Loucy (cell line): ENCODE results near the gene PLEKHA1.

Experiments
- H2AFZ ChIP-seq: fragments of 200-600 bp; sonication (generic); 2 replicates; pipeline ENCODE4 v1.6.0; 2016; ENCODE audit warnings: antibody characterized with exemption, mild to moderate bottlenecking, low read length, moderate library complexity
- H3F3A ChIP-seq: fragments of 200-600 bp; 2 replicates; pipeline ENCODE4 v1.6.0; 2016; ENCODE audit warnings: antibody characterized with exemption, low read depth, mild to moderate bottlenecking
- H3K27me3 ChIP-seq: fragments of 200-600 bp; sonication (generic); 2 replicates; pipeline ENCODE4 v1.6.1; 2014; ENCODE audit warnings: low read length, mild to moderate bottlenecking; ENCODE audit not compliant: insufficient read depth, poor library complexity, severe bottlenecking
- H3K36me3 ChIP-seq: fragments of 200-600 bp; sonication (generic); 2 replicates; pipeline ENCODE4 v1.6.1; 2016; ENCODE audit warnings: low read length; ENCODE audit not compliant: insufficient read depth
- H3K4me1 ChIP-seq: fragments of 200-600 bp; sonication (generic); 2 replicates; pipeline ENCODE4 v1.5.1; 2014; ENCODE audit warnings: low read length, mild to moderate bottlenecking; ENCODE audit not compliant: insufficient read depth, poor library complexity, severe bottlenecking
- H3K4me2 ChIP-seq: fragments of 200-600 bp; sonication (generic); 2 replicates; pipeline ENCODE4 v1.6.0; 2014; ENCODE audit warnings: antibody characterized with exemption, low read length, low read depth, mild to moderate bottlenecking; ENCODE audit not compliant: poor library complexity, severe bottlenecking
- H3K4me3 ChIP-seq: fragments of 200-600 bp; sonication (generic); 2 replicates; pipeline ENCODE4 v1.5.1; 2014; ENCODE audit warnings: low read length, mild to moderate bottlenecking, mixed read lengths; ENCODE audit not compliant: poor library complexity, severe bottlenecking
- H3K79me2 ChIP-seq: fragments of 200-600 bp; sonication (generic); 2 replicates; pipeline ENCODE4 v1.6.1; 2014; ENCODE audit warnings: low read length; ENCODE audit not compliant: insufficient read depth
- H3K9ac ChIP-seq: fragments of 200-600 bp; sonication (generic); 2 replicates; pipeline ENCODE4 v1.6.0; 2014; ENCODE audit warnings: mild to moderate bottlenecking, low read depth, low read length, moderate library complexity; ENCODE audit not compliant: poor library complexity, severe bottlenecking
- H3K9me2 ChIP-seq: fragments of 200-600 bp; sonication (generic); replicated peaks from 2 replicates; pipeline ENCODE4 v1.6.1; 2016; ENCODE audit warnings: low read depth, low read length, mixed read lengths
- H3K9me3 ChIP-seq: fragments of 200-600 bp; sonication (generic); 2 replicates; pipeline ENCODE4 v1.6.1; 2014; ENCODE audit warnings: mild to moderate bottlenecking, antibody characterized with exemption, low read length, low read depth; ENCODE audit not compliant: insufficient read depth
- H4K20me1 ChIP-seq: fragments of 200-600 bp; sonication (generic); 2 replicates; pipeline ENCODE4 v1.6.0; 2014; ENCODE audit warnings: antibody characterized with exemption, low read length, mild to moderate bottlenecking; ENCODE audit not compliant: insufficient read depth, poor library complexity, severe bottlenecking
- CTCF ChIP-seq: fragments of 200-600 bp; sonication (generic); conservative IDR thresholded peaks from 2 replicates; pipeline ENCODE4 v1.5.1; 2014; ENCODE audit warnings: mild to moderate bottlenecking, antibody characterized with exemption, low read length
- EZH2phosphoT487 ChIP-seq: fragments of 200-600 bp; IDR thresholded peaks from 2 replicates; pipeline ENCODE4 v1.6.1; 2018; ENCODE audit warnings: antibody characterized with exemption, mild to moderate bottlenecking, moderate library complexity, borderline replicate concordance

Gene PLEKHA1

GRCh38 chr10:122352817-122353525 lies 21.5 kb upstream of the PLEKHA1 start:
- H3K36me3 ChIP-seq: no peaks in the 10 kb centered on the region
- no peaks in the 10 kb centered on the region for H3K9me2 ChIP-seq
- H3K79me2 ChIP-seq: no peaks in the 10 kb centered on the region
- H3F3A ChIP-seq: no peaks in the 10 kb centered on the region
- H2AFZ ChIP-seq: no peak overlapping the region
- H3K9me3 ChIP-seq: 0 out of 2 replicates have a peak, but pooled peaks cover 2% of the 10 kb centered on the region
- H4K20me1 ChIP-seq: no peaks in the 10 kb centered on the region
- no peak overlapping the region for H3K4me3 ChIP-seq
- no peak overlapping the region for H3K4me2 ChIP-seq
- TF ChIP-seq EZH2phosphoT487 (no peak), CTCF (no peak)
- no peak overlapping the region for H3K9ac ChIP-seq
- H3K27me3 ChIP-seq: no peaks in the 10 kb centered on the region
- no peaks in the 10 kb centered on the region for H3K4me1 ChIP-seq

GRCh38 chr10:122354383-122354782 lies 20.1 kb upstream of the PLEKHA1 start:
- Histone ChIP-seq H3K9ac (no peak overlapping the region), H3K36me3 (no peaks in the 10 kb centered on the region), H2AFZ (no peak overlapping the region), H3K27me3 (no peaks in the 10 kb centered on the region), H3F3A (no peaks in the 10 kb centered on the region), H3K4me3 (no peak overlapping the region), H3K9me2 (no peaks in the 10 kb centered on the region), H4K20me1 (no peaks in the 10 kb centered on the region), H3K4me2 (no peak overlapping the region), H3K9me3 (0 out of 2 replicates have a peak, but pooled peaks cover 5% of the 10 kb centered on the region), H3K79me2 (no peaks in the 10 kb centered on the region), H3K4me1 (no peaks in the 10 kb centered on the region)
- TF ChIP-seq CTCF: no peak
- TF ChIP-seq EZH2phosphoT487: no peak

DNA sequence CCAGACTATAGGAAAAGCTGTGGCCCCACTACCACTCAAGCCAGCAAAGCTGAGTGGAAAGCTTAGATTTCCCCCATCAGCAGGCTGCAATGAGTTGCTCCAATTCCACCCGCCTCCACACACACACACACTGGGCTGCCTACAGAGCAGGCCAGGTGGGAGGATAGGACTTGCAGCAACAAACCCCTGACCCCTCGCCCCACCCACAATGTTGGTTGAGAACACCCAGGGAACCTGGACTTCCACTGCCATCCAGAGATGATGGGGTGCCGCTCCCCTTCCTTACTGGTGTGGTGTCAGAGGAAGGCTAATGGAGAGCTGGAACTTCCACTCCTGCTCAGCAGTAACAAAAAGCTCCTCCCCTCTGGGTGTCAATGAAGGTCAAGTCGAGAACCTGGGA lies 16.8 kb upstream of the PLEKHA1 start:
- H3K79me2 ChIP-seq: no peaks in the 10 kb centered on the region
- H3K27me3 ChIP-seq: no peaks in the 10 kb centered on the region
- no peaks in the 10 kb centered on the region for H3K9me2 ChIP-seq
- no peaks in the 10 kb centered on the region for H4K20me1 ChIP-seq
- no peak overlapping the region for H3K4me2 ChIP-seq
- no peak overlapping the region for H3K9ac ChIP-seq
- no peak overlapping the region for H3K4me3 ChIP-seq
- H3K36me3 ChIP-seq: no peaks in the 10 kb centered on the region
- TF ChIP-seq EZH2phosphoT487: no peak
- no peak for TF ChIP-seq CTCF
- 0 out of 2 replicates have a peak, but pooled peaks cover 5% of the 10 kb centered on the region for H3K9me3 ChIP-seq
- H2AFZ ChIP-seq: no peak overlapping the region
- no peaks in the 10 kb centered on the region for H3F3A ChIP-seq
- H3K4me1 ChIP-seq: no peaks in the 10 kb centered on the region
